K562 (cell line): ENCODE data around the gene ZNF556. TPM values are rescaled to one million over a fixed set of nuclear protein-coding genes. Genes with fewer than 3 reads are reported as not detected.
A peak's percentile ranks its signal among the peaks of the same experiment; 100 is the strongest.

Experiments
- BCLAF1 ChIP-seq, 2 experiments: fragments of 450-650 bp in 1 of 2; IDR thresholded peaks; 2 replicates each; pipeline ENCODE4 v1.6.1; 2011 to 2017; ENCODE audit warnings: low read depth in 2 of 2, antibody characterized with exemption in 1 of 2, borderline replicate concordance in 1 of 2, low read length in 1 of 2, mild to moderate bottlenecking in 1 of 2, mixed read lengths in 1 of 2; ENCODE audit not compliant: control insufficient read depth in 1 of 2
- COPS2 ChIP-seq: fragments of 450-650 bp; conservative IDR thresholded peaks from 2 replicates; pipeline ENCODE4 v1.6.1; 2016; ENCODE audit warnings: mild to moderate bottlenecking, moderate library complexity
- CXXC5 ChIP-seq: fragments of 250-450 bp; sonication (Bioruptor Pico); IDR thresholded peaks from 2 replicates; pipeline ENCODE4 v1.8.0; 2022; ENCODE audit warnings: inconsistent platforms, mild to moderate bottlenecking, moderate library complexity
- HSF4 ChIP-seq: fragments of 250-450 bp; sonication (Bioruptor Pico); IDR thresholded peaks from 2 replicates; pipeline ENCODE4 v2.1.2; 2022; ENCODE audit warnings: mild to moderate bottlenecking, moderate library complexity, borderline replicate concordance
- MAZ ChIP-seq, 2 experiments: fragments of 450-650 bp in 1 of 2; sonication (generic) in 1 of 2; formaldehyde crosslinking; IDR thresholded peaks in 1 of 2; conservative IDR thresholded peaks in 1 of 2; 2 replicates each; pipeline versions ENCODE4 v1.4.0 to v1.5.0; 2020; ENCODE audit warnings: mild to moderate bottlenecking in 1 of 2, missing genetic modification reagents in 1 of 2
- POLR3G ChIP-seq: IDR thresholded peaks from 2 replicates; pipeline ENCODE4 v1.6.1; 2011; ENCODE audit not compliant: insufficient read length, insufficient replicate concordance; ENCODE audit errors: extremely low read depth
- SIX5 ChIP-seq, 2 experiments: IDR thresholded peaks; 2 replicates each; pipeline ENCODE4 v1.6.1; 2011; ENCODE audit warnings: low read length in 2 of 2, borderline replicate concordance in 1 of 2, low read depth in 1 of 2, mild to moderate bottlenecking in 1 of 2, moderate library complexity in 1 of 2; ENCODE audit not compliant: insufficient read depth in 1 of 2
- ZNF174 ChIP-seq: fragments of 250-450 bp; sonication (Bioruptor Pico); IDR thresholded peaks from 2 replicates; pipeline ENCODE4 v1.4.0; 2020; ENCODE audit warnings: mild to moderate bottlenecking
- polyA plus RNA-seq, 8 experiments: library from polyadenylated mRNA; depleted of rRNA in 4 of 8; stranded (reverse) in 5 of 8; unstranded in 3 of 8; fragments of >200 nt; fragmentation: Nextera tagmentation in 2 of 8; fragmentation: Illumina TruSeq in 1 of 8; extraction: Ambion mirVana in 2 of 8; extraction: Trizol in 1 of 8; gene quantifications; 2 replicates each; pipeline versions ENCODE4 v1.2.1 to v1.2.3, GENCODE V29; 2011 to 2014; ENCODE audit warnings: inconsistent platforms in 1 of 8, missing spikeins in 1 of 8
- total RNA-seq, 7 experiments: library from RNA; depleted of rRNA in 6 of 7; stranded (reverse); fragments of >200 nt in 6 of 7; fragmentation: Illumina TruSeq in 2 of 7; extraction: Trizol in 2 of 7; gene quantifications; 2 replicates each; pipeline versions ENCODE4 v1.2.1 to v1.2.3, GENCODE V29; 2011 to 2021; ENCODE audit warnings: low replicate concordance in 1 of 7
- TF ChIP-seq, protein P1 (sequence below): fragments of 450-650 bp; IDR thresholded peaks from 2 replicates; pipeline ENCODE4 v1.6.1; 2016; ENCODE audit warnings: missing biosample characterization, missing genetic modification characterization
- TF ChIP-seq, protein P2 (sequence below), 2 experiments: fragments of 450-650 bp; formaldehyde crosslinking in 1 of 2; IDR thresholded peaks; 2 replicates each; pipeline versions ENCODE4 v1.4.0 to v1.6.1; 2014 to 2020; ENCODE audit warnings: mild to moderate bottlenecking in 2 of 2, borderline replicate concordance in 1 of 2, low read depth in 1 of 2
- TF ChIP-seq, protein P3 (sequence below): IDR thresholded peaks from 3 replicates; pipeline ENCODE4 v1.6.1; 2011; ENCODE audit warnings: borderline replicate concordance, mild to moderate bottlenecking; ENCODE audit not compliant: insufficient read length, insufficient read depth

ZNF556 gene
- total and polyA plus RNA-seq, 9 of the 15 experiments (the other 6 are each of a cell fraction or from before 2014, with no cell fraction given), result 0.01 to 0.36 (median 0.10) TPM; not detected in 1

DNA sequence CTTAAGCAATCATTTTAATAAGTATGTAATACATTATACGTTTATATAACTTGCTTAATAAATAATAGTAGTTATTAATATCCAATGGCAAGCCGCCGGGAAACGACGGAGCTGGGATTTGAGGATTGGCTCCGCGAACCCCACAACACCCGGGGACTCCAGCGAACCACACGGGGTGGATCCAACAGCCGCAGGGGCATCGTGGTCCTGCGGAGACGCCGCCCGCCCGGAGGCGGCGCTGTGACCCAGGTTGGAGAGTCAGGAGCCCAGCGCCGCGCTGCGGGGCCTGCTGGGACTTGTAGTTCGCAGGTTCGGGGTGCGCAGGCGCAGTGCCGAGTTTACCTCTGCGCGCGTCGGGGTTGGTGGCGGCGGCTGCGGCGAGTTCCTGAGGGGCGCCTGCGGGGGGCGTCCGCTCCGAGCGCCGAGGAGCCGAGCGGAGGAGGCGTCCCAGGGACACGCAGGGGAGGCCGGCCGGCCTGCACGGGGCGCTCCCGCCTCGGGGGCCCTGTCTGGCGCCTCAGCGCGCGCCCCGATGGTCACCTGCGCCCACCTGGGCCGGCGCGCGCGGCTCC is 47.5 kb upstream of the ZNF556 start, which contains the start of gene ZNF554 (continued):
- TF ChIP-seq, protein P1, sequence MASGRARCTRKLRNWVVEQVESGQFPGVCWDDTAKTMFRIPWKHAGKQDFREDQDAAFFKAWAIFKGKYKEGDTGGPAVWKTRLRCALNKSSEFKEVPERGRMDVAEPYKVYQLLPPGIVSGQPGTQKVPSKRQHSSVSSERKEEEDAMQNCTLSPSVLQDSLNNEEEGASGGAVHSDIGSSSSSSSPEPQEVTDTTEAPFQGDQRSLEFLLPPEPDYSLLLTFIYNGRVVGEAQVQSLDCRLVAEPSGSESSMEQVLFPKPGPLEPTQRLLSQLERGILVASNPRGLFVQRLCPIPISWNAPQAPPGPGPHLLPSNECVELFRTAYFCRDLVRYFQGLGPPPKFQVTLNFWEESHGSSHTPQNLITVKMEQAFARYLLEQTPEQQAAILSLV (tag), result no peak
- TF ChIP-seq COPS2 (no peak), CXXC5 (CRISPR knock-in tag) (peak; percentile 96), ZNF174 (CRISPR knock-in tag) (0 out of 2 replicates have a peak, but pooled peaks have one; percentile 24), MAZ (CRISPR knock-in tag; conservative IDR thresholded peaks at IDR 0.05 in 1 of 2, IDR thresholded peaks at IDR 0.05 in 1 of 2) (peak; percentile 84 to 93), SIX5 (IDR thresholded peaks at IDR 0.05; ENCODE audit: borderline replicate concordance in 1 of 2, insufficient read depth in 1 of 2, low read depth in 1 of 2, low read length in 2 of 2) (peak; percentile 94 to 98), BCLAF1 (IDR thresholded peaks at IDR 0.05; ENCODE audit: borderline replicate concordance in 1 of 2, control insufficient read depth in 1 of 2, low read depth in 2 of 2, low read length in 1 of 2) (peak in 1 of 2 experiments; percentile 94; a peak in 2 of 4 replicates), HSF4 (CRISPR knock-in tag) (no peak), POLR3G (no peak)
- TF ChIP-seq, protein P2, sequence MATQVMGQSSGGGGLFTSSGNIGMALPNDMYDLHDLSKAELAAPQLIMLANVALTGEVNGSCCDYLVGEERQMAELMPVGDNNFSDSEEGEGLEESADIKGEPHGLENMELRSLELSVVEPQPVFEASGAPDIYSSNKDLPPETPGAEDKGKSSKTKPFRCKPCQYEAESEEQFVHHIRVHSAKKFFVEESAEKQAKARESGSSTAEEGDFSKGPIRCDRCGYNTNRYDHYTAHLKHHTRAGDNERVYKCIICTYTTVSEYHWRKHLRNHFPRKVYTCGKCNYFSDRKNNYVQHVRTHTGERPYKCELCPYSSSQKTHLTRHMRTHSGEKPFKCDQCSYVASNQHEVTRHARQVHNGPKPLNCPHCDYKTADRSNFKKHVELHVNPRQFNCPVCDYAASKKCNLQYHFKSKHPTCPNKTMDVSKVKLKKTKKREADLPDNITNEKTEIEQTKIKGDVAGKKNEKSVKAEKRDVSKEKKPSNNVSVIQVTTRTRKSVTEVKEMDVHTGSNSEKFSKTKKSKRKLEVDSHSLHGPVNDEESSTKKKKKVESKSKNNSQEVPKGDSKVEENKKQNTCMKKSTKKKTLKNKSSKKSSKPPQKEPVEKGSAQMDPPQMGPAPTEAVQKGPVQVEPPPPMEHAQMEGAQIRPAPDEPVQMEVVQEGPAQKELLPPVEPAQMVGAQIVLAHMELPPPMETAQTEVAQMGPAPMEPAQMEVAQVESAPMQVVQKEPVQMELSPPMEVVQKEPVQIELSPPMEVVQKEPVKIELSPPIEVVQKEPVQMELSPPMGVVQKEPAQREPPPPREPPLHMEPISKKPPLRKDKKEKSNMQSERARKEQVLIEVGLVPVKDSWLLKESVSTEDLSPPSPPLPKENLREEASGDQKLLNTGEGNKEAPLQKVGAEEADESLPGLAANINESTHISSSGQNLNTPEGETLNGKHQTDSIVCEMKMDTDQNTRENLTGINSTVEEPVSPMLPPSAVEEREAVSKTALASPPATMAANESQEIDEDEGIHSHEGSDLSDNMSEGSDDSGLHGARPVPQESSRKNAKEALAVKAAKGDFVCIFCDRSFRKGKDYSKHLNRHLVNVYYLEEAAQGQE (IDR thresholded peaks at IDR 0.05; ENCODE audit: borderline replicate concordance), result peak; percentile 25; the same call in 1 of the 2 replicates
- TF ChIP-seq, protein P2 (CRISPR knock-in tag; IDR thresholded peaks at IDR 0.05; ENCODE audit: low read depth), result peak; percentile 33; the same call in 1 of the 2 replicates
- TF ChIP-seq, protein P3, sequence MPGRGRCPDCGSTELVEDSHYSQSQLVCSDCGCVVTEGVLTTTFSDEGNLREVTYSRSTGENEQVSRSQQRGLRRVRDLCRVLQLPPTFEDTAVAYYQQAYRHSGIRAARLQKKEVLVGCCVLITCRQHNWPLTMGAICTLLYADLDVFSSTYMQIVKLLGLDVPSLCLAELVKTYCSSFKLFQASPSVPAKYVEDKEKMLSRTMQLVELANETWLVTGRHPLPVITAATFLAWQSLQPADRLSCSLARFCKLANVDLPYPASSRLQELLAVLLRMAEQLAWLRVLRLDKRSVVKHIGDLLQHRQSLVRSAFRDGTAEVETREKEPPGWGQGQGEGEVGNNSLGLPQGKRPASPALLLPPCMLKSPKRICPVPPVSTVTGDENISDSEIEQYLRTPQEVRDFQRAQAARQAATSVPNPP, result no peak
